ENCODE data around the gene C1orf210. TPM values are rescaled to one million over a fixed set of nuclear protein-coding genes. Genes with fewer than 3 reads are reported as not detected.

Gene C1orf210
- total RNA-seq, 1 donor from 2014 or later, result not detected

- no peaks in the 10 kb centered on the region for H3K36me3 ChIP-seq
- H3K4me3 ChIP-seq, result no peak overlapping the region
- H3K27me3 ChIP-seq, result no peaks in the 10 kb centered on the region
- no peaks in the 10 kb centered on the region for H3K4me1 ChIP-seq
- no peaks in the 10 kb centered on the region for H3K9me3 ChIP-seq
- no peak overlapping the region for H3K27ac ChIP-seq
- intact Hi-C loops (cut with DNase I), result no loop called here
- no peak for DNase-seq (ENCODE audit: low spot score in 2 of 2)
- TF ChIP-seq CTCF (IDR thresholded peaks at IDR 0.05), result no peak
Measured at GRCh38 chr1:43314233-43314632, 28.9 kb upstream of the C1orf210 start.

- no peak for TF ChIP-seq CTCF (IDR thresholded peaks at IDR 0.05)
- H3K27ac ChIP-seq, result no peak overlapping the region
- intact Hi-C loops (cut with DNase I), result no loop called here
- H3K27me3 ChIP-seq, result no peaks in the 10 kb centered on the region
- H3K4me1 ChIP-seq, result no peaks in the 10 kb centered on the region
- no peak for DNase-seq (ENCODE audit: low spot score in 2 of 2)
- H3K4me3 ChIP-seq, result no peak overlapping the region
- no peaks in the 10 kb centered on the region for H3K9me3 ChIP-seq
- H3K36me3 ChIP-seq, result no peaks in the 10 kb centered on the region
Measured at GRCh38 chr1:43313771-43314170, 28.4 kb upstream of the C1orf210 start.

- no peak for DNase-seq (ENCODE audit: low spot score in 2 of 2)
- H3K27me3 ChIP-seq, result no peaks in the 10 kb centered on the region
- H3K36me3 ChIP-seq, result no peaks in the 10 kb centered on the region
- TF ChIP-seq CTCF (IDR thresholded peaks at IDR 0.05), result no peak
- no peak overlapping the region for H3K4me3 ChIP-seq
- no peaks in the 10 kb centered on the region for H3K9me3 ChIP-seq
- intact Hi-C loops (cut with DNase I), result no loop called here
- no peaks in the 10 kb centered on the region for H3K4me1 ChIP-seq
- no peak overlapping the region for H3K27ac ChIP-seq
Measured at GRCh38 chr1:43312663-43313515, 27.5 kb upstream of the C1orf210 start.

GRCh38 chr1:43312212-43312623 lies 26.8 kb upstream of the C1orf210 start:
- H3K4me1 ChIP-seq, result no peaks in the 10 kb centered on the region
- intact Hi-C loops (cut with DNase I), result no loop called here
- H3K36me3 ChIP-seq, result no peaks in the 10 kb centered on the region
- no peak for DNase-seq (ENCODE audit: low spot score in 2 of 2)
- no peaks in the 10 kb centered on the region for H3K27me3 ChIP-seq
- no peak for TF ChIP-seq CTCF (IDR thresholded peaks at IDR 0.05)
- no peak overlapping the region for H3K27ac ChIP-seq
- H3K9me3 ChIP-seq, result no peaks in the 10 kb centered on the region
- H3K4me3 ChIP-seq, result no peak overlapping the region

GRCh38 chr1:43311521-43311920 lies 26.1 kb upstream of the C1orf210 start:
- Histone ChIP-seq H3K4me3 (no peak overlapping the region), H3K27me3 (no peaks in the 10 kb centered on the region), H3K36me3 (no peaks in the 10 kb centered on the region), H3K27ac (no peak overlapping the region), H3K4me1 (no peaks in the 10 kb centered on the region), H3K9me3 (no peaks in the 10 kb centered on the region)
- no peak for TF ChIP-seq CTCF (IDR thresholded peaks at IDR 0.05)
- no peak for DNase-seq (ENCODE audit: low spot score in 2 of 2)
- intact Hi-C loops (cut with DNase I), result no loop called here

All from ascending aorta (tissue), 2 donors.